Breast epithelium (tissue), 4 donors: Measurements from ENCODE around the gene DDX42. TPM values are rescaled to one million over a fixed set of nuclear protein-coding genes. Genes with fewer than 3 reads are reported as not detected.

Experiments used
- DNase-seq, 2 donors: peaks; one replicate each; pipeline ENCODE4 v3.0.0-alpha.2; 2019; ENCODE audit warnings: low spot score in 2 of 2
- H3K27ac ChIP-seq, 2 donors: fragments of 200-600 bp; sonication (generic) in 1 of 2; one replicate each; pipeline ENCODE4 v1.5.1; 2016 to 2019; ENCODE audit warnings: mild to moderate bottlenecking in 1 of 2
- H3K27me3 ChIP-seq, 2 donors: fragments of 200-600 bp; sonication (generic) in 1 of 2; one replicate each; pipeline versions ENCODE4 v1.5.1 to v1.6.0; 2017 to 2019; ENCODE audit warnings: control low read depth in 1 of 2, mild to moderate bottlenecking in 1 of 2
- H3K36me3 ChIP-seq: fragments of 200-600 bp; one replicate; pipeline ENCODE4 v1.5.1; 2019
- H3K4me1 ChIP-seq, 2 donors: fragments of 200-600 bp; sonication (generic); one replicate each; pipeline ENCODE4 v1.5.1; 2016 to 2019; ENCODE audit warnings: control low read depth in 1 of 2
- H3K4me3 ChIP-seq, 3 donors: fragments of 200-600 bp; sonication (generic); 1 replicate in 2 of 3; 2 replicates in 1 of 3; pipeline ENCODE4 v1.5.1; 2016 to 2019; ENCODE audit warnings: mild to moderate bottlenecking in 3 of 3, moderate library complexity in 2 of 3
- H3K9me3 ChIP-seq, 2 donors: fragments of 200-600 bp; sonication (generic) in 1 of 2; one replicate each; pipeline ENCODE4 v1.5.1; 2016 to 2019; ENCODE audit warnings: control low read depth in 1 of 2
- POLR2A ChIP-seq: fragments of 450-650 bp; IDR thresholded peaks from one replicate; pipeline ENCODE4 v1.6.1; 2016; ENCODE audit warnings: antibody characterized with exemption, mild to moderate bottlenecking, moderate library complexity
- POLR2AphosphoS5 ChIP-seq, 3 donors: sonication (generic); formaldehyde crosslinking; IDR thresholded peaks; one replicate each; pipeline ENCODE4 v1.6.1; 2017; ENCODE audit warnings: antibody characterized with exemption in 3 of 3
- intact Hi-C: fragments of 100-400 bp; cut with DNase I; formaldehyde crosslinking; loops from one replicate; pipeline ENCODE4 v1.15.1; 2023; ENCODE audit warnings: low total_unique reads
- total RNA-seq, 3 donors: library from RNA; depleted of rRNA; stranded (reverse); fragments of >200 nt; gene quantifications; one replicate each; pipeline ENCODE4 v1.1.0, GENCODE V29; 2016
- TF ChIP-seq, protein P1 (sequence below), 3 donors: fragments of 450-650 bp; IDR thresholded peaks; one replicate each; pipeline ENCODE4 v1.5.1; 2016 to 2017; ENCODE audit warnings: antibody characterized with exemption in 3 of 3, mild to moderate bottlenecking in 3 of 3, moderate library complexity in 3 of 3

Gene DDX42, protein sequence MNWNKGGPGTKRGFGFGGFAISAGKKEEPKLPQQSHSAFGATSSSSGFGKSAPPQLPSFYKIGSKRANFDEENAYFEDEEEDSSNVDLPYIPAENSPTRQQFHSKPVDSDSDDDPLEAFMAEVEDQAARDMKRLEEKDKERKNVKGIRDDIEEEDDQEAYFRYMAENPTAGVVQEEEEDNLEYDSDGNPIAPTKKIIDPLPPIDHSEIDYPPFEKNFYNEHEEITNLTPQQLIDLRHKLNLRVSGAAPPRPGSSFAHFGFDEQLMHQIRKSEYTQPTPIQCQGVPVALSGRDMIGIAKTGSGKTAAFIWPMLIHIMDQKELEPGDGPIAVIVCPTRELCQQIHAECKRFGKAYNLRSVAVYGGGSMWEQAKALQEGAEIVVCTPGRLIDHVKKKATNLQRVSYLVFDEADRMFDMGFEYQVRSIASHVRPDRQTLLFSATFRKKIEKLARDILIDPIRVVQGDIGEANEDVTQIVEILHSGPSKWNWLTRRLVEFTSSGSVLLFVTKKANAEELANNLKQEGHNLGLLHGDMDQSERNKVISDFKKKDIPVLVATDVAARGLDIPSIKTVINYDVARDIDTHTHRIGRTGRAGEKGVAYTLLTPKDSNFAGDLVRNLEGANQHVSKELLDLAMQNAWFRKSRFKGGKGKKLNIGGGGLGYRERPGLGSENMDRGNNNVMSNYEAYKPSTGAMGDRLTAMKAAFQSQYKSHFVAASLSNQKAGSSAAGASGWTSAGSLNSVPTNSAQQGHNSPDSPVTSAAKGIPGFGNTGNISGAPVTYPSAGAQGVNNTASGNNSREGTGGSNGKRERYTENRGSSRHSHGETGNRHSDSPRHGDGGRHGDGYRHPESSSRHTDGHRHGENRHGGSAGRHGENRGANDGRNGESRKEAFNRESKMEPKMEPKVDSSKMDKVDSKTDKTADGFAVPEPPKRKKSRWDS
- 100 to 1,000 TPM; 131 to 139 (median 139) TPM for total RNA-seq

DNA sequence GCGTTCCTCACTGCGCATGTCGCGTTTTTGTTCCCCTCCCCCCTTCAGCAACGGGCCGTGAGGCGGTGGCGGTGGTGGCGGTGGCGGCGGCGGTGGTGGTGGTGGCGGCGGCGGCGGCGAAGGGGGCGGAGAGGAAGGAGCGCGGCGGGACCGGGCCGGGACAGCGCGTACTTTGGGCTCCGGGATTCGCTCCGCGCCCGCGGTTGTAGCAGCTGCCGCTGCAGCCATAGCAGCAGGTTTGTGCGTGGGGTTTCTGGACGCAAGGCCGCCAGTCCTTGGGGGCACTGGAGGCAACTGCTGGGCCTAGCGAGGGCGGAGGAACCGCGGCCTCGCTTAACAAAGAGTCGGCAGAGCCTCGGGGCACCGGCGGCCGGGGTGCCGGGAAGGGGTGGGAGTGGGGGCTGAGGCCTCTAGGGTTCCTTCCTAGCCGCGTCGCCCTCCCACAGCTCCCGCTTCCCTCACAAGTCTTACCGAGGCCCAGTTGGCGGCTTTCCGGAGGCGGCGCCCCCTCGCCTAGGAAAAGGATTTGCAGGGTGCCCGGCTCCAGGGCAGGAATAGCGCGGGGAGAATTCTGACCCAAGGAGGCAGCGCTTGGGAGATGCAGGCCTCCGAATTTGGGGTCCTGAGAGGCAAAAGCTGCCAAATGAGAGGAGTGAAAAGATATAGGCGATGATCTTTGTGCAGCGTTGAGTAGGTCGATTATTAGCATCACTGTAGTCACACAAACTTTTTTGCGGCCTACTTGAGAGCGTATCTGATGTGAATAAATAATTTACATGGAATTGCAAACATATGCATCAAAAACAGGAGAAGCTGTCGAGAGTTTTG, at the start of gene DDX42:
TSS of gene DDX42 (plus strand) at position 30 of the 828 bp plus-strand sequence. CDS start 12,880 bp downstream, outside the sequence.
- intact Hi-C loops, result no loop called here
- H3K4me1 ChIP-seq, result peaks cover 8 to 10% of the 10 kb centered on the region in 2 donors

DNA sequence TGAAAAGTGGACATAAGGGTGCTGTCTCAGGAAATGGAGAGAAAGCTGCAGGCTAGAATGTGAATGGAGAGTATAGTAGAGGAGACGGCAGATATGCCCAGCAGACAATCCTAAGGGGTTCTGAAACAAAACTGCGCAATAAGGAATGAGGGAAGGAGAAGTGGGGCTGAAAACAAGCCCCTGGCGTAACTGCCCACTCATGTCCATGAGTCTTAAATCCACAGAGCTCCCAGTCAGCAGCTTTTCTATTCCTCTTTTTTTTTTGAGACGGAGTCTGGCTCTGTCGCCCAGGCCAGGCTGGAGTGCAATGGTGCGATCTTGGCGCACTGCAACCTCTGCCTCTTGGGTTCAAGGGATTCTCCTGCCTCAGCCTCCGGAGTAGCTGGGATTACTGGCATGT, 38.3 kb upstream of the DDX42 start:
- no peak for TF ChIP-seq POLR2AphosphoS5 (IDR thresholded peaks at IDR 0.05)
- no peak for TF ChIP-seq POLR2A
- TF ChIP-seq, protein P1, sequence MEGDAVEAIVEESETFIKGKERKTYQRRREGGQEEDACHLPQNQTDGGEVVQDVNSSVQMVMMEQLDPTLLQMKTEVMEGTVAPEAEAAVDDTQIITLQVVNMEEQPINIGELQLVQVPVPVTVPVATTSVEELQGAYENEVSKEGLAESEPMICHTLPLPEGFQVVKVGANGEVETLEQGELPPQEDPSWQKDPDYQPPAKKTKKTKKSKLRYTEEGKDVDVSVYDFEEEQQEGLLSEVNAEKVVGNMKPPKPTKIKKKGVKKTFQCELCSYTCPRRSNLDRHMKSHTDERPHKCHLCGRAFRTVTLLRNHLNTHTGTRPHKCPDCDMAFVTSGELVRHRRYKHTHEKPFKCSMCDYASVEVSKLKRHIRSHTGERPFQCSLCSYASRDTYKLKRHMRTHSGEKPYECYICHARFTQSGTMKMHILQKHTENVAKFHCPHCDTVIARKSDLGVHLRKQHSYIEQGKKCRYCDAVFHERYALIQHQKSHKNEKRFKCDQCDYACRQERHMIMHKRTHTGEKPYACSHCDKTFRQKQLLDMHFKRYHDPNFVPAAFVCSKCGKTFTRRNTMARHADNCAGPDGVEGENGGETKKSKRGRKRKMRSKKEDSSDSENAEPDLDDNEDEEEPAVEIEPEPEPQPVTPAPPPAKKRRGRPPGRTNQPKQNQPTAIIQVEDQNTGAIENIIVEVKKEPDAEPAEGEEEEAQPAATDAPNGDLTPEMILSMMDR (IDR thresholded peaks at IDR 0.05), result no peak
- Histone ChIP-seq H3K4me1 (no peaks in the 10 kb centered on the region), H3K9me3 (no peaks in the 10 kb centered on the region), H3K27me3 (no peaks in the 10 kb centered on the region), H3K36me3 (no peaks in the 10 kb centered on the region), H3K4me3 (no peak overlapping the region), H3K27ac (no peak overlapping the region)
- intact Hi-C loops, result no loop called here
- DNase-seq, result no peak

More for the DNA sequence above, at the start of gene DDX42:
- H3K27me3 ChIP-seq, result no peaks in the 10 kb centered on the region
- H3K4me3 ChIP-seq, result peak within 1 kb of the TSS; percentile 73 to 99 (median 84)
- H3K9me3 ChIP-seq, result no peaks in the 10 kb centered on the region
- peak; percentile 83 to 91 for DNase-seq
- no peak for TF ChIP-seq POLR2AphosphoS5 (IDR thresholded peaks at IDR 0.05)
- TF ChIP-seq, protein P1 (IDR thresholded peaks at IDR 0.05), result peak in 1 of 3 donors; percentile 7
- no peaks in the 10 kb centered on the region for H3K36me3 ChIP-seq
- peak within 1 kb of the TSS; percentile 95 to 98 for H3K27ac ChIP-seq

DNA sequence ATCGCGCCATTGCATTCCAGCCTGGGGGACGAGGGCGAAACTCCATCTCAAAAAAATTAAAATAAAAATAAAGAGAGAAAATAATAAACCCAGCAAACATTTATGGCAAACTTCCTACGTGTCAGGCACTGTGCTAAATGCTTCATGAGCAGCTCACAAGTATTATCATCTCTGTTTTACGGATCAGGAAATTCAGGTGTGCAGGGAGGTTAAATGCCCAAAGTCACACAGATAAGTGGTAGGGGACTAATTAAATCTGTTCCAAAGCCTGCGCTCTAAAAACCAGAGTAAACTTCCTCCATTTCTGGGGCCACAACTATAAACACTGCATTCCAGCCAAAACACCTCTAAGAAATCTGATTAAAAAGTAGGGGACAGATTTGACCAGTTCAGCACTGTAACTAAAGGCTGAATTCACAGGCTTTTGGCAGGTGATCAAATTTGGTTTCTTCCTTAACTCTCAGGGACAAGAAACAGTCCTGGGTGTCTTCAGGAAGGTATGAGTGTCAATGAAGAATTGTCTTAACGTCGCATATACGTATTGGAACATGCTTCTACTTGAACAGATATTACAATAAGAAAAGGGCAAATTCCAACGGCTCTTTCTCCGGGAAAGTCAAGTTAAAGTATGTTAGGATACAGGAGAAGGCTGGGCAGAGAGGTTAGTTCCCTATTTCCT, 33.4 kb upstream of the DDX42 start:
- TF ChIP-seq POLR2AphosphoS5 (IDR thresholded peaks at IDR 0.05) (no peak), POLR2A (no peak)
- TF ChIP-seq, protein P1 (IDR thresholded peaks at IDR 0.05), result no peak
- intact Hi-C loops, result no loop called here
- H3K36me3 ChIP-seq, result no peaks in the 10 kb centered on the region
- H3K27me3 ChIP-seq, result no peaks in the 10 kb centered on the region
- H3K27ac ChIP-seq, result peak overlapping the region; percentile 95 to 98
- no peaks in the 10 kb centered on the region for H3K9me3 ChIP-seq
- DNase-seq, result no peak
- peak overlapping the region; percentile 82 to 90 (median 83) for H3K4me3 ChIP-seq
- H3K4me1 ChIP-seq, result no peaks in the 10 kb centered on the region

DNA sequence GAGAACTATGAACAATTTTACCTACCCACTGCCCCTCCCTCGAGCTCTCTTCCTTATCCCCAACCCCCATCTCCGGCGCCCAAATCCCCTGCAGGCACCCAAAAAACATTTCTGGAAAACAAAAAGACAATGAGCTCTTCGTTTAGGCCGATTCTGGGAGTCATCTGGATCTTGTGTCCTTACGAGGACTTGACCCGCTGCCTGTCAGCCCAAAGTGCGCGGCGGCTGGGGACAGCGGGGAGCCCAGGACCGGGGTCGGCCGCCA, 32.9 kb upstream of the DDX42 start:
- DNase-seq, result no peak
- peak overlapping the region; percentile 95 to 98 for H3K27ac ChIP-seq
- TF ChIP-seq, protein P1 (IDR thresholded peaks at IDR 0.05), result no peak
- TF ChIP-seq POLR2A (no peak), POLR2AphosphoS5 (IDR thresholded peaks at IDR 0.05) (no peak)
- no peaks in the 10 kb centered on the region for H3K4me1 ChIP-seq
- no peaks in the 10 kb centered on the region for H3K27me3 ChIP-seq
- intact Hi-C loops, result no loop called here
- no peaks in the 10 kb centered on the region for H3K36me3 ChIP-seq
- no peaks in the 10 kb centered on the region for H3K9me3 ChIP-seq
- H3K4me3 ChIP-seq, result peak overlapping the region; percentile 82 to 90 (median 83)
